HG03354 (cell line): ENCODE measurements around the gene PGK2.

Experiments
- ATAC-seq: cut with Tn5 transposase; IDR thresholded peaks from one replicate; pipeline ENCODE4 v1.9.1; 2021; ENCODE audit warnings: mild to moderate bottlenecking; ENCODE audit not compliant: unreplicated experiment, poor library complexity, severe bottlenecking

Gene PGK2

DNA sequence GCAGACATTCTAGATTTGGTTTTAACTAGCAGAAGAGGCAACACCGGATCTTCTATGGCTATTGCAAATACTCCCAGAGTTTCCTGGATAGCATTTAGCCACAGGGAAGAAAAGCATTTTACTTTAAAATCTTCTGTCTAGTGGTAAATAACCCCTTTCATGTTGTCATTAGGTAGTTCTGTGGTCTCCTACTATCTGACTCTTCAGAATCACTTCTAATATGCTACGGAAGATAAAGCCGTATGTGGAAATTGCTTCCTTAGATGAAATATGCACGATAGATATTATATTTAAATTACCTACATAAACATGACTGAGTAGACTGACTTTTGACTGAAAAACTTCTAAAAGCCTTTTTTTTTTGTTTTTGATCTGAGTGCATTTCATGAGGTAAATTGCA lies 43.7 kb downstream of the PGK2 start:
- no peak for ATAC-seq

DNA sequence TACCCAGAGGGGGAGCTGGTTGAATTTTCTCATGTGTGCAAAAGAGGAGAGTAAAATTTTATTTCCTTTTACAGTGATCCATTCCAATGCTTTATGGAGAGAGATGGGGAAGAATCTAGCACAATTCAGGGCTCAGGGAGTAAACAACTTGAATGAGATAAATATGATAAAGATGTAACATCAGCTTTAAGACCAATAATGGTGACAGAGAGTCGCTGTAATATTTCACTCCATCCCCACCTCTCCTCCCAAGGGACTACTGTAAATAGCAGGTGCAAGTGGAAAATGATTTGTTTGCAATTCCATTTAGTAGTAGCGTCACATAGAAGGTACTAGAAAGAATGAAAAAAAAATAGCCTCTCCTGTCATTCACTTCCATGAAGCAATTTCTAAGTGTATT lies 47.7 kb downstream of the PGK2 start:
- no peak for ATAC-seq

- ATAC-seq: no peak
Observed at GRCh38 chr6:49736017-49736508, 51.0 kb downstream of the PGK2 start.
